Hindlimb muscle (tissue), 1 donor: ENCODE measurements around the gene TSR3. TPM values are rescaled to one million over a fixed set of nuclear protein-coding genes. Genes with fewer than 3 reads are reported as not detected.

Source experiments
- DNase-seq: peaks from one replicate; pipeline ENCODE4 v3.0.0-alpha.2; 2013
- polyA plus RNA-seq: library from polyadenylated mRNA; unstranded; fragments of 120-200 nt; gene quantifications from one replicate; pipeline ENCODE4 v1.2.1, GENCODE V29; 2013; ENCODE audit not compliant: insufficient read length

TSR3 gene
- polyA plus RNA-seq, 1 donor = 59.2 TPM

- no peak for DNase-seq
Measured at GRCh38 chr16:1351215-1351581, 480 bp downstream of the TSR3 start.

- no peak for DNase-seq
Measured at GRCh38 chr16:1350691-1351090, 987 bp downstream of the TSR3 start.

GRCh38 chr16:1349951-1350350 is 1.7 kb downstream of the TSR3 start:
- DNase-seq = no peak

- no peak for DNase-seq
Measured at GRCh38 chr16:1349351-1349750, 2.3 kb downstream of the TSR3 start.

GRCh38 chr16:1348926-1349325 is 2.8 kb downstream of the TSR3 start:
- DNase-seq = no peak

- no peak for DNase-seq
Measured at GRCh38 chr16:1348441-1348840, 3.2 kb downstream of the TSR3 start.

GRCh38 chr16:1347962-1348361 is 3.7 kb downstream of the TSR3 start:
- DNase-seq = no peak

- DNase-seq = no peak
Measured at GRCh38 chr16:1347286-1347855, 4.3 kb downstream of the TSR3 start.

GRCh38 chr16:1346422-1347285 is 5.0 kb downstream of the TSR3 start:
- no peak for DNase-seq

- no peak for DNase-seq
Measured at GRCh38 chr16:1345651-1346421, 5.8 kb downstream of the TSR3 start.

- DNase-seq = no peak
Measured at GRCh38 chr16:1345087-1345486, 6.6 kb downstream of the TSR3 start.

GRCh38 chr16:1344499-1344898 is 7.2 kb downstream of the TSR3 start:
- DNase-seq = no peak

GRCh38 chr16:1343428-1344242 is 8.0 kb downstream of the TSR3 start:
- no peak for DNase-seq

GRCh38 chr16:1342526-1343427 is 8.9 kb downstream of the TSR3 start:
- DNase-seq = peak; percentile 57

- no peak for DNase-seq
Measured at GRCh38 chr16:1341495-1342420, 9.9 kb downstream of the TSR3 start.

- DNase-seq = no peak
Measured at GRCh38 chr16:1340730-1341494, 10.8 kb downstream of the TSR3 start.

GRCh38 chr16:1338855-1339675 is 12.6 kb downstream of the TSR3 start:
- no peak for DNase-seq

GRCh38 chr16:1338119-1338730 is 13.5 kb downstream of the TSR3 start:
- DNase-seq = no peak
